Tibial artery (tissue), 4 donors: ENCODE results near the gene GAS6.

Experiments used
- DNase-seq, 2 donors: peaks; one replicate each; pipeline ENCODE4 v3.0.0-alpha.2; 2019
- H3K27ac ChIP-seq, 2 donors: fragments of 200-600 bp; sonication (generic) in 1 of 2; 1 replicate in 1 of 2; 2 replicates in 1 of 2; pipeline ENCODE4 v1.5.1; 2018 to 2019; ENCODE audit warnings: mild to moderate bottlenecking in 1 of 2
- H3K27me3 ChIP-seq, 2 donors: fragments of 200-600 bp; sonication (generic) in 1 of 2; one replicate each; pipeline versions ENCODE4 v1.5.1 to v1.6.0; 2016 to 2019
- H3K36me3 ChIP-seq, 3 donors: fragments of 200-600 bp; sonication (generic) in 2 of 3; one replicate each; pipeline ENCODE4 v1.5.1; 2016 to 2019; ENCODE audit warnings: mild to moderate bottlenecking in 2 of 3
- H3K4me1 ChIP-seq, 4 donors: fragments of 200-600 bp; sonication (generic) in 2 of 4; 1 replicate in 3 of 4; 2 replicates in 1 of 4; pipeline ENCODE4 v1.5.1; 2016 to 2019
- H3K4me3 ChIP-seq, 2 donors: fragments of 200-600 bp; sonication (generic) in 1 of 2; 1 replicate in 1 of 2; 2 replicates in 1 of 2; pipeline ENCODE4 v1.5.1; 2018 to 2019; ENCODE audit warnings: mild to moderate bottlenecking in 2 of 2
- H3K9me3 ChIP-seq, 3 donors: fragments of 200-600 bp; sonication (generic) in 1 of 3; one replicate each; pipeline ENCODE4 v1.5.1; 2016 to 2019
- intact Hi-C: fragments of 100-400 bp; cut with DNase I; formaldehyde crosslinking; loops from one replicate; pipeline ENCODE4 v1.15.0; 2023; ENCODE audit warnings: low total_unique reads
- TF ChIP-seq, protein P1 (sequence below), 2 experiments: fragments of 200-600 bp in 1 of 2; fragments of 450-650 bp in 1 of 2; IDR thresholded peaks; one replicate each; pipeline ENCODE4 v1.5.1; 2017 to 2019; ENCODE audit warnings: antibody characterized with exemption in 2 of 2, mild to moderate bottlenecking in 1 of 2, moderate library complexity in 1 of 2

GAS6 gene

GRCh38 chr13:113905942-113906341 is 42.1 kb upstream of the GAS6 start:
- DNase-seq = no peak
- H3K4me1 ChIP-seq = peaks cover 0 to 55% (median 31%) of the 10 kb centered on the region in 4 donors
- TF ChIP-seq, protein P1, sequence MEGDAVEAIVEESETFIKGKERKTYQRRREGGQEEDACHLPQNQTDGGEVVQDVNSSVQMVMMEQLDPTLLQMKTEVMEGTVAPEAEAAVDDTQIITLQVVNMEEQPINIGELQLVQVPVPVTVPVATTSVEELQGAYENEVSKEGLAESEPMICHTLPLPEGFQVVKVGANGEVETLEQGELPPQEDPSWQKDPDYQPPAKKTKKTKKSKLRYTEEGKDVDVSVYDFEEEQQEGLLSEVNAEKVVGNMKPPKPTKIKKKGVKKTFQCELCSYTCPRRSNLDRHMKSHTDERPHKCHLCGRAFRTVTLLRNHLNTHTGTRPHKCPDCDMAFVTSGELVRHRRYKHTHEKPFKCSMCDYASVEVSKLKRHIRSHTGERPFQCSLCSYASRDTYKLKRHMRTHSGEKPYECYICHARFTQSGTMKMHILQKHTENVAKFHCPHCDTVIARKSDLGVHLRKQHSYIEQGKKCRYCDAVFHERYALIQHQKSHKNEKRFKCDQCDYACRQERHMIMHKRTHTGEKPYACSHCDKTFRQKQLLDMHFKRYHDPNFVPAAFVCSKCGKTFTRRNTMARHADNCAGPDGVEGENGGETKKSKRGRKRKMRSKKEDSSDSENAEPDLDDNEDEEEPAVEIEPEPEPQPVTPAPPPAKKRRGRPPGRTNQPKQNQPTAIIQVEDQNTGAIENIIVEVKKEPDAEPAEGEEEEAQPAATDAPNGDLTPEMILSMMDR (IDR thresholded peaks at IDR 0.05) = no peak
- no peaks in the 10 kb centered on the region for H3K9me3 ChIP-seq
- H3K36me3 ChIP-seq = no peaks in the 10 kb centered on the region
- H3K4me3 ChIP-seq = no peak overlapping the region
- intact Hi-C loops = no loop called here
- H3K27ac ChIP-seq = peak overlapping the region in 1 of 2 donors; percentile 19
- no peaks in the 10 kb centered on the region for H3K27me3 ChIP-seq

GRCh38 chr13:113905018-113905417 is 41.1 kb upstream of the GAS6 start:
- no peak for DNase-seq
- Histone ChIP-seq H3K4me1 (peaks cover 0 to 60% (median 31%) of the 10 kb centered on the region in 4 donors), H3K9me3 (no peaks in the 10 kb centered on the region), H3K27ac (peak overlapping the region; percentile 84 to 86), H3K36me3 (no peaks in the 10 kb centered on the region), H3K4me3 (no peak overlapping the region), H3K27me3 (no peaks in the 10 kb centered on the region)
- intact Hi-C loops = no loop called here
- TF ChIP-seq, protein P1 (IDR thresholded peaks at IDR 0.05) = no peak

DNA sequence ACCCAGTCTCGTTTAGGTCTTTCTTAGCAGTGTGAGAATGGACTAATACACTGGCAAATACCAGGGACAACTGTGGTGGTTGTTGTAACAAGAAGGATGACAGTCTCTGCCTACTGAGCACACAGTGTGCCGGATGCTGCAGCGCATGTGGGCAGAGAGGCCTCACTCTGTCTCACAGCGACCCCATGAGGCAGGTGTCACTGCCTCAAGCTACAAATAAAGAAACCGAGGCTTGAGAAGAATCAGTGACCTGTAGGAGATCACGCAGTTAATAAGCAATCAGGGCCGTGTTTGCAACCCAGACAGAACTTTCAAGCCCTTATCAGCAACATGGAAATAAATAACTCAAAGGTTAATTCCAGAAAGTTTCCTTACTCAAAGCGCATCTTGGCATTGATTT is 40.5 kb upstream of the GAS6 start:
- TF ChIP-seq, protein P1 (IDR thresholded peaks at IDR 0.05) = peak; percentile 46 to 58
- DNase-seq = peak in 1 of 2 donors; percentile 75

GRCh38 chr13:113903912-113904311 is 40.0 kb upstream of the GAS6 start:
- no peaks in the 10 kb centered on the region for H3K27me3 ChIP-seq

More for the DNA sequence above, 40.5 kb upstream of the GAS6 start:
- Histone ChIP-seq H3K4me3 (no peak overlapping the region), H3K27ac (peak overlapping the region; percentile 84 to 86), H3K4me1 (peaks cover 0 to 60% (median 31%) of the 10 kb centered on the region in 4 donors), H3K9me3 (no peaks in the 10 kb centered on the region), H3K27me3 (no peaks in the 10 kb centered on the region), H3K36me3 (no peaks in the 10 kb centered on the region)
- intact Hi-C loops = no loop called here

GRCh38 chr13:113902986-113903775 is 39.3 kb upstream of the GAS6 start:
- Histone ChIP-seq H3K4me1 (peaks cover 0 to 52% (median 25%) of the 10 kb centered on the region in 4 donors), H3K27ac (peak overlapping the region; percentile 84 to 86), H3K4me3 (no peak overlapping the region), H3K27me3 (no peaks in the 10 kb centered on the region), H3K9me3 (no peaks in the 10 kb centered on the region), H3K36me3 (no peaks in the 10 kb centered on the region)
- TF ChIP-seq, protein P1 (IDR thresholded peaks at IDR 0.05) = no peak
- DNase-seq = peak; percentile 60 to 90
- intact Hi-C loops = no loop called here

More at GRCh38 chr13:113903912-113904311, 40.0 kb upstream of the GAS6 start:
- H3K4me3 ChIP-seq = no peak overlapping the region
- TF ChIP-seq, protein P1 (IDR thresholded peaks at IDR 0.05) = no peak
- intact Hi-C loops = no loop called here
- peak overlapping the region; percentile 84 to 86 for H3K27ac ChIP-seq
- H3K4me1 ChIP-seq = peaks cover 0 to 58% (median 31%) of the 10 kb centered on the region in 4 donors
- no peaks in the 10 kb centered on the region for H3K36me3 ChIP-seq
- no peaks in the 10 kb centered on the region for H3K9me3 ChIP-seq
- DNase-seq = peak in 1 of 2 donors; percentile 54
